Peyer's patch (tissue), 4 donors: Measurements from ENCODE around the gene IL1RAPL1.

Experiments used
- CTCF ChIP-seq, 6 experiments: fragments of 450-650 bp in 4 of 6; fragments of 200-600 bp in 2 of 6; sonication (generic) in 1 of 6; IDR thresholded peaks; one replicate each; pipeline ENCODE4 v1.5.1; 2017 to 2019; ENCODE audit warnings: antibody characterized with exemption in 6 of 6, mild to moderate bottlenecking in 3 of 6, moderate library complexity in 1 of 6
- POLR2A ChIP-seq, 2 donors: fragments of 450-650 bp; IDR thresholded peaks; one replicate each; pipeline ENCODE4 v1.5.1; 2017; ENCODE audit warnings: antibody characterized with exemption in 2 of 2, mild to moderate bottlenecking in 2 of 2, moderate library complexity in 2 of 2

- TF ChIP-seq POLR2A (IDR thresholded peaks at IDR 0.05), result no peak
- TF ChIP-seq CTCF (IDR thresholded peaks at IDR 0.05), result no peak
Measured at GRCh38 chrX:29787656-29788055, 1200.4 kb downstream of the IL1RAPL1 start.
